NCI-H2227 (cell line): ENCODE data around the gene CHST11.

ENCODE experiments used
- DNase-seq: peaks from one replicate; lab custom pipeline; 2025; ENCODE audit not compliant: unreplicated experiment; lab: John Stamatoyannopoulos, UW

The CHST11 gene

DNA sequence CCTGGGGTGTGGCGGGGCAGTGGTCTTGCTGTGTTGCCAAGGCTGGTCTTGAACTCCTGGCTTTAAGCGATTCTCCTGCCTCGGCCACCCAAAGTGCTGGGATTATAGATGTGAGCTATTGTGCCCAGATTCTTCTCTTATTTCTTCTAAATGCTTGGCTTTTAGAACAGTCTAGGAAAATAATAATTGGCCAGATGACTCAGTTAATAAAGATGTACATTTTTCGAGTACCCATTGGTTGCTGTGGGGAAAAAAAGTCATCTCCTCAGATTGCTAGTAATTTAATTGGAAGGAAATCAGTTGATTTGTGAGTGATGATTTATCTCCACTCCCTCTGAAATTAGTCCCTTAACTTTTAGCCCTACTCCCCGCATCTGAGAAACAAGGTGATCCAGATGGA is 45.5 kb downstream of the CHST11 start:
- no peak for DNase-seq

DNA sequence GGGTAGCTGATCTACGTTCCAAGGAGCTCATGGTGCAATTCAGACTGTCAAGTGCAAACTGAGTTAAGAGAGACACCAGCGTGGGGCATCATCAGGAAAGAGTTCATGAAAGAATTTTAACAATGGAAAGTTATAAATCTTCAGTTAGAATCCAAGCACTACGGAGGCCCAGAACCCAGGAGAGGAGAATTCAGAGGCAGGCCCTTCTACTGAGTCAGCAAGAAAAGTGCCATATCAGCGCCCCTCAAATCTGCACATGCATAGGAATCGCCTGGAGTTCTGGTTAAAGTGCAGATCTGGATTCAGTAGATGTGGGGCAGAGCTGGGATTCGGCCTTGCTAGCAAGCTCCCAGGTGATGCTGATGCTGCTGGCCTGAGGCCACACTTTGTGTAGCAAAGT is 45.9 kb downstream of the CHST11 start:
- DNase-seq: no peak

DNA sequence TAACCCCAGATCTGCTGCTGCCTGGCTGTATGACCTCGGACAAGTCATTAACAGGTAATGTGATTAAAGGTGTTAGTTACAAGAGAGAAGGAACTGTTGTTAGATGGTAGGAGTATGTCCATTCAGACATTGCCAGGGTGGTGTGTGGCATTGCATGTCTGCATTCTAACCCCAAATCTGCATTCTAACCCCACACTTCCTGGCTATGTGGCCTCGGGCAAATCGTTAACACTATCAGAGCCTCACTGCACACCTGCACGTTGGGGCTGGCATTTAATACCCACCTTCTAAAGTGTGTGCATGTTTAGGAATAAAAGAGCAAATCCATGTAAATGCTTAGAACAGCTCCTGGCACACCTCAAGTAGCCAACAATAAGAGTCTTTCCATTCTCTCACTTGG is 46.4 kb downstream of the CHST11 start:
- no peak for DNase-seq

DNA sequence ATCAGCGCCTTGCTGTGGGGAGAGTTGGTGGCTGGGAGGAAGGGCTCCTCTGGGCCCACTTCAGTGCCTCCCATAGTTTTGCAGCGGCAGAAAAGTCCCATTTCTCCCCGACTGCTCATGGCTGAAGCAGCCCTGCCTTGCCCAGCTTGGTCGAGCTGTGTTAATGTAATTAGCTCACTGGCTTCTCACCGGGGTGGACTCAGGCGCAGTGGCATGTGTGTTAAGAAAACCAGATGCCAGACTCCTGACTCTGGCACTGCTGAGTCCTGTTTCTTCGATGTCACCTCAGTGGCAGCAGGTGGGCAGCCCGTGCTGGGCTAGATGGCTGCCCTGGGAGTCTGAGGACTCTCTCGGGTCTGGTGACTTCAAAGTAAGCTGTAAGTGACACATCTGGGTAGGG is 47.4 kb downstream of the CHST11 start:
- DNase-seq: no peak

DNA sequence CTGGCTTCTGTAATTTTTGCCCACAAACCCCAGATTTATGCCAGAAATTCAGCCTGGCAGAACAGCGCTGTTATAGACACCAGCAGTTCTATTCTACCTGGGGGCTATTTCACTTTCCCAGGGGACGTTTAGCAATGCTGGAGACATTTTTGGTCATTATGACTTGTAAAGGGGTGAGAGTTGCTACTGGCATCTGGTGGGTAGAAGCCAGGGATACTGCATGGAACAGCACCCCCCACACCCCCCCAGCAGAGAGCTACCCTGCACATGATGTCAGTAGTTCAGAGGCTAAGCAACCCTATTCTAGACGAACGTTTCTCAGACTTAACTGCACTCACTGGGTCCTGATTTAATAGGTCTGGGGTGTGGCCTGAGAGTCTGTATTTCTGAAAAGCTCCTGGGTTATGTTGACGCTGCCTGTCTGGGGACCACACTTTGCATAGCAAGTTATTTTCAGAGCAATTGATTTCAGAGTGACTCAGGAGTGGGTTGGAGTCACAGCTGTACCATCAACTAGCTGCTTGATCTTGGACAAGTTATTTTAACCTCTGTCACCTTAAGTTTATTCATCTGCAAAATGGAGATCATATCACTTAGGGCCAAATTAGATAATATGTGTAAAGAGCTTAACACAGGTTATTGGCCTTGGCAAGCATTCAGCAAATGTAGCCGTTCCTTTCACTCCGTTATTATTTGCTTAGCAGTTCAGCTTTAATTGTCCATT is 48.5 kb downstream of the CHST11 start:
- DNase-seq: no peak

DNA sequence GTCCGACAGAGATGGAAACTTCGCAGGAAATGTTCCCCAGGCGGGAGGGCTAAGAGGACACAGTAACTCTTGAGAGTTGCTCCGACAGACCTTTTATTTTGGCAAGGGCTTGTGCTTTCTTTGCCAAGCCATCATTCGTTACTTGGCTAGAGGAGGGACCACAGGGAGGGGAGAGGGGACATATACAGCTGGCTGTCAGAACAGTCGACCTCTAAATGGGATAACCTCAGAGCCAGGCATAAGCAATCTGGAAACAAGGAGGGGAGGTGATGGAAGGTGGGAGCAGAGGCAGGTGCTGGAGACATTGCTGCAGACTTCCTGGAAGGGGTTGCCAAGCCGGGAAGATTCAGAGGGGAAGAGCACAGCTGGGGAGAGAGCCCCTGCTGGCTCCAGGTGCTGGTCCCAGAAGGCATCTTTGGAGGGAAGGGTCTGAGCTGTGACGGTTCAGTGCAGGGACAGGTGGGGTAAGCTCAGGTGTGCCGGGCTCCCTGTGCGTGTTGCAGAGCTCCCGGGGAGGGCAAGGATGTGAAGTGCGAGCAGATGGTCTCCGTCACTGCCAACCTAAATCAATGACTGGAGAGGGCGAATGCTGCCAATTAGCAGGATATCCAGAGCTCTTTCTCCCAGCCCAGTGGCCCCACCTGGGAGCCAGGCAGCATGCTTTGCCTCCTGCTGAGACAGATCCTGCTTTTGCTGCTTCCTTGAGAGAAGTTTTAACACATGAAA is 50.1 kb downstream of the CHST11 start:
- no peak for DNase-seq

DNA sequence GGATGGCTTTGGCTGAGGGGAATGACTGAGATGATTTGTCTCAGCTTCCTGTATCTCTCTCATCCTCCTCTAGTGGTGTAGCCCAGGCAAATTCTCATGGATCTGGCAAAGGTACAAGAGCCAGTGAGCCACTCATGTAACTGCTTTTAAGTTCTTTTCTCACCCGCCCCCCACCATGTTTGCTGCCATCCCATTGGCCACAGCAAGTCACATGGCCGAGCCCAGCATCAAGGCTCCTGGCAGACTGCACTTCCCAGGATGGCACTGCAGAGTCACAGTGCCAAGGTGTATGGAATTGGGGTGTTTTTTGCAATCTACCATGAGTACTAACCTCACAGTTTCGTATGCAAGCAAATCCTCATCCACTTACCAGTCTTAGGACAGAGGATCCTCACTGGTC is 50.9 kb downstream of the CHST11 start:
- no peak for DNase-seq

DNA sequence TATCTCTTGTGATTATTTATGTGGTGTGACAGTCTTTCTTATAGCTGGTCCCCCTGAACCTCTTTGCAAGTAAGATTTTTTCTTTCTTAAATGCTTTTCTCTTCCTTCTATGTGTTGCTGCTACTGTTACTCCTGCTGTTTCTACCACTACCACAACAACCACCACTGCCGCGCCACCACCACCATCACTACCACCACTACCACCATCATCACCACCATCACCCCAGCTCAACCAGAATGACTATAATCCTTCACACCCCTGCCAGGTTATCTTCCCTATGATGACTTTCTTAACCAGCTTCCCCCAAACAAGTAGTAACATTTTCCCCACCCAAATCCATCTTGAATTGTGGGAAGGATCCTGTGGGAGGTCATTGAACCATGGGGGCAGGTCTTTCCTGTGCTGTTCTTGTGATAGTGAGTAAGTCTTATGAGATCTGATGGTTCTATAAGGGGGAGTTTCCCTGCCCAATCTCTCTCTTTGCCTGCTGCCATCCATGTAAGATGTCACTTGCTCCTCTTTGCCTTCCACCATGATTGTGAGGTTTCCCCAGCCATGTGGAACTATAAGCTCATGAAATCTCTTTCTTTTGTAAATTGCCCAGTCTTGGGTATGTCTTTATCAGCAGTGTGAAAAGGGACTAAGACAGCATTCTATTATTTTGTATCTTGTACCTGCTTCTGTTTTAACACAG is 52.2 kb downstream of the CHST11 start:
- no peak for DNase-seq

DNA sequence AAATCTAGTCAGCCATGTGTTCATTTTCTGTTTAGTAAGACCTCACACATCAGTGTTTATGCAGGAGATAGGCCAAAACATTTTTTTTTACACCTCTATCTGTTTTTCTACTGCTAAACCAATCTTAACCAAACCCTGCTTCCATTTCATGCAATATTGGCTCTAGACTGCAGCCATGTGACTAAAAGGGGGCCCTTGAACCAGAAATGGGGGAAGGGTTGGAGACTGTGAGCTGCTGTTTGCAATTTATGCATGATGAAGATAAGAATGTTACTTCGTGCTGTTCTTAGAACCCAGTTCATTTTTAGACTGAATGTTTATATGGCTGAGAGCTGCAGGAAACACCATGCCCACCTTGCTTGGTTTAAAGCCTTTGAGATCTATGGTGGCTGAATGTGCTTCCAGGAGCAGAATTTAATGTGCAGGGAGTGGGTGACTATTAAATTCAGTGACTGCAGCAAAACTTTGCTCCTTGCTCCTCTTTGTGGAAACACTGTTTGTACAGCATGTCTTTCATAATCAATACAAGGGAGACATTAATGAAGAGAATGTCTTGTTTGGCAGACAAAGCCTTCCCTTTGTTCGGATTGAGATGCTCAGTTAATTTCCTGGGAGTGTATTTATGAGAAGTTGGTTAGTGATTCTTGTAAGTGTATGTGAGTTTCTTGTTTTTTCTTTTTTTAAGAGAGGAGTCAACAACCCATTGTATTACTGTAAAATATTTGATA is 53.6 kb downstream of the CHST11 start:
- DNase-seq: no peak

DNA sequence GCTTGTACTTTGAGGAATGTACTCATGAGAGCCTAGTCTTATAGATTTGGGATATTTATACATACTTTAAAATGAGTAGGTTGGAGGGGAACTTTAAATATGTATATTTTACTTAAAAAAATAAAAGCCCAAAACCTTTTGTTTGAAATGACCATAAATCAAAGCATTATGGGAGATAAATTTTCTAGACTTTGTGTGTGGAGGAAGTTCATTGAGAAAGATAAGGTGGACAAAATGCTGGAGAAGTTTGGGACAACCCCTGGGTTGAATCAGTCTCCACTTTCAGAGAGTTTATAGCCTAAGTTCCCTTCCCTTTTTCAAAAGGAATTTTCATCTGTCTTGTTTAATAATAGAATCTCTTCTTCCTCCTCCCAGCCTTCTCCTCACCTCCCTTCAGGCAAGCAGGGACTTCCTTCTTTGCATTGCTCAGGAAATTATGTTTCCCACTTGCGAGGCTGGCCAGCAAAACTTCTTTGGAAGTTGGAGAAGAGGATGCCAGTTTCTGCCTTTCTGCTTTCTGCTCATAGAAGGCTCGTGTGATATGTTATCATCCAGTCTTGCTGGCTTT is 54.2 kb downstream of the CHST11 start:
- no peak for DNase-seq

DNA sequence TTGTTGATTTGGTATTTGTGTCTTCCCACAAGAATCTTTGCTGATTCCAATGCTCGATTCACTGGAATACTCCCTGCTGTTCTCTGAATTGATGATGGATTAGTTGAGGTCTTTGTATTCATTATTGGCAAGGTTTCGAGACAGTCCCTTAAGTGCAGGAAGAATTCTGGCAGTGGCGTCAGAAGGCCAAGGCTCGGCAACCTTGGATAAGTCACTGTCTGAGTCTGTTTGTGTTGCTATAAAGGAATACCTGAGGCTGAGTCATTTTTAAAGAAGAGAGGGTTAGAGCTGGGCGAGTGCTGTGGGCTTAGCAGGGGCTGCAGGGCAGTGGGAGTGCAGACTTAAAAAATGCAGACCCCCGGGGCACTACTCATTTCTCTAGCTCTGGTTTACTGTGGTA is 56.9 kb downstream of the CHST11 start:
- no peak for DNase-seq

DNA sequence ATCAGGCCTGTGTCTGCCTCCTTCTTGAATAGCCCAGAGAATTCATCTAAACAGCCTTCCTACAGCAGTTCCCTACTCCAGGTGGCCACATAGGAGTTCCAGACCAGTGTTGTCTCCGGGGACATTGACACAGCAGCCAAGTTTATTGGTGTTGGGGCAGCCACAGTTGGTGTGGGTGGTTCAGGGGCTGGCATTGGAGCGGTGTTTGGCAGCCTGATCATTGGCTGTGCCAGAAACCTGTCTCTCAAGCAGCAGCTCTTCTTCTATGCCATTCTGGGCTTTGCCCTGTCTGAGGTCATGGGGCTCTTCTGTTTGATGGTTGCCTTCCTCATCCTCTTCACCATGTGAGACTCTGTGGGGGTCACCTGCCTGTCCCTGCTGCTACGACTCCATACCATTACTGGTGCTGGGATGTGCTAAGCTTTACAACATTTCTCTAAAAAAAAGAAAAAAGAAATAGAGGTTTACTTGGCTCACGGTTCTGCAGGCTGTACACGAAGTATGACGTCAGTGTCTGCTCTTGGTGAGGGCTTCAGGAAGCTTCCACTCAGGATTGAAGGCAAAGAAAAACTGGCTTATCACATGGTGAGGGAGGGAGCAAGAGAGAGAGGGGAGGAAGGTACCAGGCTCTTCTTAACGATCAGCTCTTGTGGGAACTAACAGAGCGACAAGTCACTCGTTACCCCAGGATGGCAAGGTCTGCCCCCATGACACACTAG is 57.5 kb downstream of the CHST11 start:
- DNase-seq: no peak

DNA sequence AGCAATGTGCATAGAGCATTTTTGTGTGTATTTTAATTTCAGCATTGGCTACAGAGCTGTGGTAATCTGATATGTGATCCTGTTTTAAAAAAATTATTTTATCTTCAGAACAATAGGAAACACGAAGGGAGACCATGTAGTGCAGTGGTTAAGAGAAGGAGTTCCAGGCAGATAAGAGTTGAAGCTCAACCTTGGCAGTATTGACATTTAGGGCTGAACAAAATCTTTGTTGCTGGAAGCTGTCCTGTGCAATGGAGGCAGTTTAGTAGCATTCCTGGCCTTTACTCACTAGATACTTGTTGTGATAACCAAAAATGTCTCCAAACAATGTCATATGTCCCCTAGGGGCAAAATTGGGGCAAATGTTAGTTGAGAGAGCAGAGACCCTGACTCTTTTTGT is 59.2 kb downstream of the CHST11 start:
- no peak for DNase-seq

DNA sequence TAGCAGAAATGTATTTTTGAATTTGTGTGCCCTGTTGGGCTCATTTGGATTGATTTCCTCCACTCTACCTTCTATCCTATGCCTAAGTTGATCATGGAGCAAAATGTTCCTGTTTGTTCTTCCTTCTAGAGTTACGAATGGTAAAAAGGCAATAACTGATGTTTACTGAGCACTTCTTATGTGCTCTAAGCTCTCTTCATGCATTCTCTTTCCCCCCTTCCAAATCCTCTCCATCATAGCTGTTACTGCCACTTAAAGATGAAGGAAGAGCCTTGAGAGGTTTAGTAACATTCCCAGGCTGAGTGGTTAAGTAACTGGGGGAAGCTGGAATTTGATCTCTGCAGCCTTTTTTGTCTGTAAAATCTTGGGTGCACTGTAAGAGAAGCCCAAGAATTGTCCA is 60.1 kb downstream of the CHST11 start:
- no peak for DNase-seq

DNA sequence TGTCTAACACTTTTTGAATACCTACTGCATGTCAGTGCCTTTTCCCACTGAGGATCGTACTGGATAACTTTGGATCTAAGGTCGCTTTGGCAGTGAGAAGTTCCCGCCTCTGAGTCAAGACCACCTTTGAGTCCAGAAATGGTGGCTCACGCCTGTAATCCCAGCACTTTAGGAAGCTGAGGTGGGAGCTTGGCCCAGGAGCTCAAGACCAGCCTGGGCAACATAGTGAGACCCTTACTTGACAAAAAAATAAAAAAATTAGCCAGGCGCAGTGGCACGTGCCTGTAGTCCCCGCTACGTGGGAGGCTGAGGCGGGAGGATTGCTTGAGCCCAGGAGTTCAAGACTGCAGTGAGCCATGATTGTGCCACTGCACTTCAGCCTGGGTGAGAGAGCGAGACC is 61.1 kb downstream of the CHST11 start:
- no peak for DNase-seq

DNA sequence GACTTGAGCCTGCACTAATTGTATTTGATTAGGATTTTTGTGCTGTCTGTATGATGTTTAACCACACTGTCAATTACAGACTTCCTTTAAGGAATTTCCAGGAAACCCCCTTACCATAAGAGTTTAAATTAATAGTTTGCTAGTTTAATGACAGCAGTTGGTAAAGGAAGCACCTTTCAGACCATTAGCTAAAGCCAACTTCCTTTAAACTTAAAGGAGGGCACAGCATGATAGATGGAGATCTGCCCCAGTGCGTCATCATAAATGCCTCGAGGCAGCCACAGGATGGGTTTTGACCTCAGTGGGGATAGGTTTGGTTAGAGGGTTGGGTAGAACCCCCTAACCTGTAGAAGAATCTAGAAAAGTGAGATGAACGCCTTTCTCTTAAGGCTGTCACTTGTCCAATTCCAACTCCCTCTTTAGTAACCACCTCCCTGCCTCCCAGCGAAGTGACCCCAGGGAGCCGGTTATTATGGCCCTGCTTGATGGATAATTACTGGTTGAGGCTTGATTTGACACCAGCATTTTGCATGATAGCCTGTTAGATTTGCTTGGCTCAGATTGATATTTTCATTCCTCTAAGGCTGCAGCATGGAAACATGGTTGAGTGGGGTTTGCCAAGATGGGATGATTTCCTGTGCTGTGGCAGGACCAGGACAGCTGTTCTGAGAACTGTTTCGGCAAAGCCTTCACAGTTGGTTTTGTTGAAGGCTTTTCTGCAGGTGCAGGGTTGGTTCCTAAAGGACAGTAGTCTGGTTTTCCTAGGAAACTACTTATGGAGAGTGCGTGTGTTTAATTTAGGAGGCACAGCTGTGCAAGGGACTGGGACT is 62.7 kb downstream of the CHST11 start:
- DNase-seq: peak; percentile 57

DNA sequence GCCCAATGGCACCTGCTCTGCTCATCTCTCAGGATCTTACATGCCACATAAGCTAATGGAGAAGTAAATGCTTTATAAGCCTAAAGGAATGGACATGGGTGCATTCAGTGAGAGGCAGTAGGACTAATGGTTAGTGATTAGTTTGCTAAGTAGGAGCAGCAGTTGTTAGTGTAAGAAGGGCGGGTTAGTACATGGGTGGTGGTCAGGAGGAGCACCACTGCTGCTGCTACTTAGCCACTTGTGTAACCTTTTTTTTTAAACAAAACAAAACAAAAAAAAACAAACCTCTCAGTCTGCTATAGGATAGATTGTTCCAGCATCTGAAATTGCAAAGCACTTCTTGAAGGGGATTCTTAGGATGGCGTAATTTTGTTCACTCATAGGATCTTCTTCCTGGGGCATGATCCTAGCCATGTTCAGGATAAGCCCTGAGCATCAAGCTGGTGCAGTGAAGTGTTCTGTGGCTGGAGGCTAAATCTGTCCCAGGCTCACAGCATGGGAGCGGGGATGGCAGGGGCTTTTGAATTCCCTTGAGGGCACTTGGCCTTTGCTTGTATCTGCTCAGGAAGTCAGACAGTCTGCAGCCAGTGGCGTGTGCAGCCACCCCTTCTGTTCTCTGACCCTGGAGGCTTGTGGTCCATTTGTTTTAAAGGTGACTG is 63.6 kb downstream of the CHST11 start:
- no peak for DNase-seq

DNA sequence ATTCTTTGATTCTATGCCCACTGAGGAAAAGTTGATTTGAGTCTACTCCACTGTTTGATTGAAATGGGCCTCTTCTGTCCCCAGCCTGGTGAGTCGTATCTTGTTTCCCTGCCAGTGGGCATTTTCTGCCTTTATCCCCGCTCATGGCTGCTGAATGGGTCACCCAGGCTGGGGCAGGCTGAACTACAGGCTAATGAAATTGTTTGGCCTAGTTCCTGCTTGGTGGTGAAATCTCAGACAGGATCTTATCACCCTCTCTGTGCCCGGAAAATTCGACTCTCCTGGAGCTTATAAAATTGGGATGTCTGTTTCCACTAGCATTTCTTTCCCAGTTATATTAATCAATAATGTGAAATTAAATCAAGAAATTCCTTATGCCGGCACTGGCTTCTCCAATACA is 65.0 kb downstream of the CHST11 start:
- DNase-seq: no peak
